ENCODE measurements around the gene LIPI.

The LIPI gene

GRCh38 chr21:14097881-14098499 is 112.8 kb downstream of the LIPI start (continued):
- no peak for TF ChIP-seq FEZF1 (tag by site-specific recombination; IDR thresholded peaks at IDR 0.05)
- no peak for TF ChIP-seq ZNF830 (tag by site-specific recombination; IDR thresholded peaks at IDR 0.05; ENCODE audit: low read depth)
- TF ChIP-seq KLF7 (tag by site-specific recombination; IDR thresholded peaks at IDR 0.05; ENCODE audit: borderline replicate concordance) = no peak
- TF ChIP-seq ZNF571 (tag by site-specific recombination; IDR thresholded peaks at IDR 0.05) = 0 out of 2 replicates have a peak, but pooled peaks have one; percentile 34
- TF ChIP-seq ZNF398 (tag by site-specific recombination; IDR thresholded peaks at IDR 0.05) = no peak
- no peak for TF ChIP-seq ZBTB6 (tag by site-specific recombination; IDR thresholded peaks at IDR 0.05)
- TF ChIP-seq PRDM6 (tag by site-specific recombination; IDR thresholded peaks at IDR 0.05) = no peak

- TF ChIP-seq ZNF629 (tag by site-specific recombination; IDR thresholded peaks at IDR 0.05) (no peak), ZNF221 (tag by site-specific recombination; IDR thresholded peaks at IDR 0.05; ENCODE audit: borderline replicate concordance) (no peak), GFI1B (tag by site-specific recombination; IDR thresholded peaks at IDR 0.05) (no peak), IKZF3 (tag by site-specific recombination; IDR thresholded peaks at IDR 0.05) (no peak), ZNF394 (tag by site-specific recombination; IDR thresholded peaks at IDR 0.05; ENCODE audit: borderline replicate concordance) (no peak), SP7 (tag by site-specific recombination; IDR thresholded peaks at IDR 0.05) (no peak), ZFP69B (tag by site-specific recombination; IDR thresholded peaks at IDR 0.05) (no peak), ZNF24 (tag by site-specific recombination; IDR thresholded peaks at IDR 0.05) (no peak), ZFP3 (tag by site-specific recombination; IDR thresholded peaks at IDR 0.05; ENCODE audit: low read depth) (no peak), ZNF133 (tag by site-specific recombination; IDR thresholded peaks at IDR 0.05) (no peak), WT1 (tag by site-specific recombination; IDR thresholded peaks at IDR 0.05) (no peak), ZNF792 (tag by site-specific recombination; IDR thresholded peaks at IDR 0.05) (no peak), YY1 (tag by site-specific recombination; IDR thresholded peaks at IDR 0.05) (no peak), ZNF548 (tag by site-specific recombination; IDR thresholded peaks at IDR 0.05) (no peak), ZFP37 (tag by site-specific recombination; IDR thresholded peaks at IDR 0.05) (no peak), OSR2 (tag by site-specific recombination; IDR thresholded peaks at IDR 0.05) (no peak), ZNF707 (tag by site-specific recombination; IDR thresholded peaks at IDR 0.05) (no peak), FEZF1 (tag by site-specific recombination; IDR thresholded peaks at IDR 0.05) (no peak)
- Histone ChIP-seq H3K4me1 (ENCODE audit: control insufficient read depth, insufficient read depth, low read length) (no peaks in the 10 kb centered on the region), H3K9me3 (ENCODE audit: control insufficient read depth, insufficient read depth, low read depth, low read length) (no peaks in the 10 kb centered on the region), H3K4me3 (ENCODE audit: low read depth, low read length) (no peak overlapping the region), H3K27ac (ENCODE audit: extremely low read depth, low read depth, low read length) (no peak overlapping the region), H3K36me3 (ENCODE audit: control insufficient read depth in 2 of 2, insufficient read depth in 1 of 2, low read length in 2 of 2) (peaks cover 7 to 13% of the 10 kb centered on the region in 2 experiments; a peak in 2 of 3 replicates)
- CTCF ChIA-PET = no interaction called here
- POLR2A ChIA-PET = no interaction called here
Measured at GRCh38 chr21:14096577-14096976, 114.2 kb downstream of the LIPI start.
